Stimulated activated CD4-positive, alpha-beta T cell treated with anti-CD3 and anti-CD28 coated beads, Interleukin-4, amount 100 ng/mL, for 1 hour (primary cell): Measurements from ENCODE around the gene GLIS1.

Source experiments
- DNase-seq: peaks from one replicate; pipeline ENCODE4 v3.0.0-alpha.2; 2020

GLIS1 gene

GRCh38 chr1:53476579-53476978 lies 262.4 kb downstream of the GLIS1 start:
- no peak for DNase-seq

DNA sequence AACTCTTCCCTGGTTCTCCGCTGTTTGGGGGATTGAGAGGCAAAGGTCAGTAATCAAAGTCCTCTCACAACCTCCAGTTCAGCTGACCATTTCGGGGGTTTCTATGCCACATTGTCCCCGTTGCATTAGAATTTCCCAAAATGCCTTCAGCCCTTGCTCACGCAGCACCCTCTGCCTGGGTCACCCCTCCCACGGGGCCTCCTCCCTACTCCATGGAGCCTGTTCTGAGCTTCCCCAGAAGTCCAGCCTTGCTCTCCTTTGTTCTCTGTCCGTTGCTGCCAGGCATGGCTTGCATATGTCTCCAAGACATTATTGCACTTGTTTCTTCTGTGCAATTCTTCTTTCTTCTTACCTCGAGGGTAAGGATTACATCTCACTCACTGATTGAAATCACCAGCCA lies 263.3 kb downstream of the GLIS1 start:
- DNase-seq = no peak

- no peak for DNase-seq
Measured at GRCh38 chr1:53473463-53473862, 265.5 kb downstream of the GLIS1 start.

GRCh38 chr1:53471000-53471399 lies 268.0 kb downstream of the GLIS1 start:
- DNase-seq = no peak

GRCh38 chr1:53470584-53470983 lies 268.4 kb downstream of the GLIS1 start:
- no peak for DNase-seq

GRCh38 chr1:53470155-53470554 lies 268.8 kb downstream of the GLIS1 start:
- DNase-seq = no peak

- no peak for DNase-seq
Measured at GRCh38 chr1:53469373-53469772, 269.6 kb downstream of the GLIS1 start.

DNA sequence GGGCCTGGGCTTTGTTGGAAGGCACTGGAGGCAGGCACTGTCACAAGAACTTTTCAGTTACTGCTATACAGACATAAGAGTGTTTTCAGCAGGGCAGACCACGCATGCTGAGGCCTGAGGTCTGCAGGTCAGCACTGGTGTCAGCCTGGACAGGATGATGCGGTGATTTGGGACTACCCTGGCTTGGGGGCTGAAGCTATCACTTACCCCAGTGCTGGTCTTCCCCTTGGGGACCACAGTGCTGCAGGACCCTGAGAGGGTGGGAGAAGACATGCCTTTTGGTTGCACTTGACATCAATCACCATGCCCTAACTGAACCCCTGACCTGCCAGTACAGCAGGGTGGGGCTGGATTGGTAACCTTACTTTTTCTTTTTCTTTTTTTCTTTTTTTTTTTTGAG lies 270.6 kb downstream of the GLIS1 start:
- DNase-seq = no peak

GRCh38 chr1:53467391-53467790 lies 271.6 kb downstream of the GLIS1 start:
- DNase-seq = no peak

DNA sequence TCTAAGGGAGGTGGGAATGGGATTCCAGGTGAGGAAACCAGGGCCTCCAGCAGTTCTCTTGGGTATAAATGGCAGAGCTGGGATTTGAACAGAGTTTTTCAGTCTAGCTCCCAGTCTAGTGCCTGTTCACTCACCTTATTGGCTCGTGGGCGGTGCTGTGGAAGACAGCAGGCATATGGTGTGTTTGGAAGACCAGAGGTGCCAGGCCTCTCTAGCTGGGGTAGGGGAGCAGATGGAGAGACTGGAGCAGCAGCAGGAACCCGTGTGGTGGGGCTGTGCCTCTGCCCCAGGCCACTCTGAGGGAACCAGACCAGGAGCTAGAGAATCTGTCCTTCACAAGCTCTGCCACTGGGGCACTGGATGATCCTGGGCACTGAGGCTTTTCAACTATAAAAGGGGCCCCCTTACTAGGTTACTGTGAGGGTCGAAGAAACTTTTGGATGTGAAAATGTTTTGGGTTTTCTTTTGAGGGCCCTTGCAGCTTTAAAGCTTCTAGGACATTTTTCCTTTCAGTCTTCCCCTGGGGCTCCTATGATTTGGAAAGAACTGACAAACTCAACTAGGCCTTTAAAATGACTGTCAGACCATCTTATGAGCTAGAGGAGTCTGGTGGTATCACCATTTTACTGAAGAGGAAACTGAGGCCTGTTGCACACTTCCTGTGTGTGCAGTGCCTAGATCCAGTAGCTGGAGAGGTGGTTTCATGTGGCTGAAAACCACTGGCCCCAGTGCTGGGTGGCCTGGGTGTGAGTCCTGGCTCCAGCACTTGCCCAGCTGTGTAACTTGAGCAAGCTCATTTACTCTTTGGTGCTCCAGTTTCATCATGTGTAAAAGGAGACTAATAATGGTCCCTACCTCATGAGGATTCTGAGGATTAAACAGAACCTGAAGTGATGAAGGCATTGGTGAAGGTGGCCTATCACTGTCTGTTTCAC lies 273.7 kb downstream of the GLIS1 start:
- no peak for DNase-seq

- no peak for DNase-seq
Measured at GRCh38 chr1:53463961-53464899, 274.7 kb downstream of the GLIS1 start.

- DNase-seq = no peak
Measured at GRCh38 chr1:53462769-53463501, 276.0 kb downstream of the GLIS1 start.

GRCh38 chr1:53462193-53462592 lies 276.8 kb downstream of the GLIS1 start:
- DNase-seq = no peak

DNA sequence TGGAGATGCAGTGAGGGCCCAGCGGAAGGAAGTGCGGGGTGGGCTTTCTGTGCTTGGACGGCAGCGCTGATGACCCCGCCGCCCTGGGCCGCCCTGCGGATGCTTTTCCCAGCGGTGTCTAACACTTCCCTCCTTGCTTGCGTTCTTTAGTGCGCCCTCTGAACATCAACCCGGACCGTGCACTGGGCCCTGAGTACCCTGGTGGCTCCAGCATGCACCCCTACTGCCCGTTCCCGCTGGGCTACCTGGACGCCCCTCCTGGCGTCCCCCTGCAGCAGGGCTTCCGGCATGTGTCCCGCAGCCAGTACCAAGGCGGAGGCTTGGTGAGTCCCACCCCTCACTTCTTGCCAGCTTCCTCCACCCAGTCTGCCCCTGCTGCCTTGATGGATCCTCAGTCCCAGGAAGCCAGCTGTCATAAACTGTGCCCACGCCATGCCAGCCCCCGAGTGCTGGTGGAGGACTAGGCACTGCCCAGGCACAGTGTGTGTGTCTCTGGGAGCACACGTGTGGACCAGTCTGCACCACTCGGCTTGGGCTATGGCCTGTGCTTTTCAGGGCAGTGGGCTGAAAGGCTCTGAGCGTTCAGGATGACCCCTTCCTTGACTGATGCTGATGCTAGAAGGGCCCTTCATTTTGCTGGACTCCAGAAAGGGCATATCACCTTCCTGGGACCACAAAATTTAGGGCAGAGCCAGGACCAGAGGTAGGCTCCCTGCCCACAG lies 277.5 kb downstream of the GLIS1 start:
- DNase-seq = no peak

- no peak for DNase-seq
Measured at GRCh38 chr1:53460666-53461322, 278.2 kb downstream of the GLIS1 start.

DNA sequence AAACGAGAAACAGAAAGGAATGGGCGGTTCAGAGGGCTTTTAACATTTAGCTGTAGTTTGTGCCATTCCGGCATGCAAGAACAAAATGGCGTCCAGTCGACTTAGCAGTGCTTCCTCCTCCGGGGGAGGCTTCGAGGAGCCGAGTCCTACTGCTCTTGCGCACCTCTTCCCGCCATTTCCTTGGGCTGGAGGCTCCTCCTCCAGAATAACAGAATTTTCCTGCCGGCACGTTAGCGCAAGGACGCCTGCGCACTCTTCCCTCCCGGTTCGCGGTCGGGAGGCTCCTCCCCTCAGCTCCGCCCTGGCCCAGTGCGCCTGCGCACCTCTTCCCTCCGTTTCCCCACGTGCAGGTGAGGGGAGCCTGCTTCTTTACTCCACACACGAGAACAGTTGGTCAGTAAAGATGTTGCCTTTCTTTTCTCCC lies 278.7 kb downstream of the GLIS1 start:
- no peak for DNase-seq

DNA sequence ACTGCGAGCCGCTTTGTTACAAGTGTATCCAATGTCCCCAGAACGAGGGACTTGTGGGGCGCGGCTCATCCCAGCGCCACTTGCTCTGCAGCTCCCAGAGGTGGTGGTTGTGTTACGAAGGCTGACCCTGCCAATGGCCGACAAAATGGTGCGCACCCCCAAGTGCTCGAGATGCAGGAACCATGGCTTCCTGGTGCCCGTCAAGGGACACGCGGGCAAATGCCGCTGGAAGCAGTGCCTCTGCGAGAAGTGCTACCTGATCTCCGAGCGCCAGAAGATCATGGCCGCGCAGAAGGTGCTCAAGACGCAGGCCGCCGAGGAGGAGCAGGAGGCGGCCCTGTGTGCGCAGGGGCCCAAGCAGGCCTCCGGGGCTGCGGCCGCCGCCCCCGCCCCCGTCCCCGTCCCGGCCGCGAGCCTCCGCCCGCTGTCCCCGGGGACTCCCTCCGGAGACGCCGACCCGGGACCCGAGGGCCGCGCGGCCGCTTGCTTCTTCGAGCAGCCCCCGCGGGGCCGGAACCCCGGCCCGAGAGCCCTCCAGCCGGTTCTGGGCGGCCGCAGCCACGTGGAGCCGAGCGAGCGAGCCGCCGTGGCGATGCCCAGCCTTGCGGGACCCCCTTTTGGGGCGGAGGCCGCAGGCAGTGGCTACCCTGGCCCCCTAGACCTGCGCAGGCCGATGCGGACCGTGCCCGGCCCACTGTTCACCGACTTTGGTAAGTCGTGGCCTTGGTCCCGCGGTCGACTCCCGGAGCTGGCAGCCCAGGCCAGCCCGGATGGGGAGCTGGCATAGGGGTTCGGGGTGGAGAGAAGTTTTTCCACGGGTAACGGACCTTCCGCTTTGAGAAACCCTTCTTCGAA lies 279.4 kb downstream of the GLIS1 start, which contains the start of gene DMRTB1:
Gene DMRTB1, plus strand, starts transcription at position 79 of the 855 bp plus-strand sequence. Its CDS starts 55 bp downstream, at position 134.
- no peak for DNase-seq

DNA sequence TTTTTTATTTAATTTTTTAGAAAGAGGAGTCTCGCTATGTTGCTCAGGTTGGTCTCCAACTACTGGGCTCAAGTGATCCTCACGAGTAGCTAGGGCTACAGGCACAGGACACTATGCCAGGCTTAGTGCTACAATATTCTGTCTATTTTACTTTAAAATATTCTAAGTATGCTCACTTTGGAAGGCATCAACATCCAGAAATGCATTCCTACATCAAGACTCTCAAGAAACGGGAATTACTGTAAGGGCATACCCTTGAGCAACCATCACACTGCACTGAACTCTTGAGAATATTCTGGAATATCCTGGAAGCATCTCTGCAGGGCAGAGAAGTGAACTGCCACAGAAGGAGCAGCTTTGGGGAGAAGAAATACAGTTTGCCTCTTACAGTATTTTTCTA lies 280.3 kb downstream of the GLIS1 start:
- DNase-seq = no peak
